Vagina (tissue), 2 donors: ENCODE data around the gene WDR7.

Source experiments
- POLR2A ChIP-seq, 2 donors: fragments of 450-650 bp; IDR thresholded peaks; one replicate each; pipeline ENCODE4 v1.6.1; 2017; ENCODE audit warnings: antibody characterized with exemption in 2 of 2, mild to moderate bottlenecking in 2 of 2, moderate library complexity in 2 of 2
- POLR2AphosphoS5 ChIP-seq, 2 donors: sonication (generic); formaldehyde crosslinking; IDR thresholded peaks; one replicate each; pipeline ENCODE4 v1.9.0; 2017; ENCODE audit warnings: antibody characterized with exemption in 2 of 2, mild to moderate bottlenecking in 2 of 2, low read depth in 1 of 2; ENCODE audit not compliant: insufficient read depth in 1 of 2

DNA sequence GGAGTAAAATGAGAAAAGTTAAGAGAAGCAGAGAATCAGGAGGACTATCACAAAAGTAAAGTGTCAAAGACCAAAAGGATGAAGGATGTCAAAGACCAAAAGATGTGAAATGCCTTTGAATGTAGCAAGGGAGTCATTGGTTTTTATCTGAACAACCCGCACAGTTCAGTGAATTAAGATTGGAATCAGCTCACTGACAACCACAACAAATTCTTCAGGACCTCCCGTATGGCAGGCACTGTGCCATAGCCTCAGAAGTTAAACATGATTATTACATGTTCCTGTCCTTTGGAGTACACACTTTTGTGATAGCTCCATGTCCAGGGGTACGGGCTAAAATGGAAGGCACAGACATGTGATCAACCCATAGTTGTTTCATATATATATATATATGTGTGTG lies 7.8 kb upstream of the WDR7 start:
- TF ChIP-seq POLR2AphosphoS5 (IDR thresholded peaks at IDR 0.05; ENCODE audit: insufficient read depth in 1 of 2, low read depth in 1 of 2) (no peak), POLR2A (IDR thresholded peaks at IDR 0.05) (no peak)
